HT-29 (cell line): ENCODE results near the gene ARHGEF16. TPM values are rescaled to one million over a fixed set of nuclear protein-coding genes. Genes with fewer than 3 reads are reported as not detected.

ENCODE experiments used
- total RNA-seq: library from RNA; depleted of rRNA; stranded (reverse); fragments of >200 nt; shearing (Covaris generic); gene quantifications from 2 replicates; pipeline ENCODE4 v1.2.3, GENCODE V29; 2014; rRNA removed

The ARHGEF16 gene
- total RNA-seq, 1 experiment from 2014 or later, result 124 TPM

Other genes starting within 250 kb of the ARHGEF16 start
- gene MEGF6, start 156.8 kb downstream of the ARHGEF16 start, total RNA-seq, result 12.7 and 16.5 TPM in 2 replicates
- 43.1 and 44.4 TPM in 2 replicates for gene TPRG1L, start 170.3 kb downstream of the ARHGEF16 start, total RNA-seq
- gene WRAP73, start 195.4 kb downstream of the ARHGEF16 start, total RNA-seq, result 60.3 and 66.7 TPM in 2 replicates
- gene TP73, start 197.9 kb downstream of the ARHGEF16 start, total RNA-seq, result 6.9 and 11.1 TPM in 2 replicates